ENCODE measurements around the gene HAS3. TPM values are rescaled to one million over a fixed set of nuclear protein-coding genes. Genes with fewer than 3 reads are reported as not detected.

Gene HAS3
- total RNA-seq, 1 experiment from 2014 or later: 6.9 TPM

- POLR2A ChIA-PET: interaction anchor here (0.6 kb wide), 1 partner anchor 26 kb away, joined by 3 read pairs; no protein-coding TSS in a partner anchor
Observed at GRCh38 chr16:69064124-69064763, 41.2 kb upstream of the HAS3 start.

GRCh38 chr16:69064764-69065313 lies 40.6 kb upstream of the HAS3 start:
- Histone ChIP-seq H3K4me1 (ENCODE audit: control insufficient read depth, insufficient read depth, low read length) (peaks cover 5% of the 10 kb centered on the region; the same call in 1 of the 2 replicates), H3K4me3 (ENCODE audit: low read depth in 2 of 2, low read length in 2 of 2) (no peak overlapping the region), H3K9me3 (ENCODE audit: control insufficient read depth, insufficient read depth, low read depth, low read length) (no peaks in the 10 kb centered on the region), H3K36me3 (ENCODE audit: control insufficient read depth, insufficient read depth, low read length) (no peaks in the 10 kb centered on the region), H3K27ac (ENCODE audit: low read length) (no peak overlapping the region), H3K27me3 (ENCODE audit: control insufficient read depth, insufficient read depth, low read length) (no peaks in the 10 kb centered on the region)
- intact Hi-C loops (cut with micrococcal nuclease; ENCODE audit: unreplicated experiment) (no loop called here), in situ Hi-C loops (cut with HindIII; ENCODE audit: low pct_unique_long_range_greater_than_20kb, low sequenced_read_pairs) (no loop called here)
- peak; percentile 58 for ATAC-seq
- BruUV-seq (replicated peaks): no TSS peak
- POLR2A ChIA-PET: no interaction called here
- no peak for DNase-seq (ENCODE audit: low read depth, low spot score)
- CTCF ChIA-PET: no interaction called here
- TF ChIP-seq, protein P1, sequence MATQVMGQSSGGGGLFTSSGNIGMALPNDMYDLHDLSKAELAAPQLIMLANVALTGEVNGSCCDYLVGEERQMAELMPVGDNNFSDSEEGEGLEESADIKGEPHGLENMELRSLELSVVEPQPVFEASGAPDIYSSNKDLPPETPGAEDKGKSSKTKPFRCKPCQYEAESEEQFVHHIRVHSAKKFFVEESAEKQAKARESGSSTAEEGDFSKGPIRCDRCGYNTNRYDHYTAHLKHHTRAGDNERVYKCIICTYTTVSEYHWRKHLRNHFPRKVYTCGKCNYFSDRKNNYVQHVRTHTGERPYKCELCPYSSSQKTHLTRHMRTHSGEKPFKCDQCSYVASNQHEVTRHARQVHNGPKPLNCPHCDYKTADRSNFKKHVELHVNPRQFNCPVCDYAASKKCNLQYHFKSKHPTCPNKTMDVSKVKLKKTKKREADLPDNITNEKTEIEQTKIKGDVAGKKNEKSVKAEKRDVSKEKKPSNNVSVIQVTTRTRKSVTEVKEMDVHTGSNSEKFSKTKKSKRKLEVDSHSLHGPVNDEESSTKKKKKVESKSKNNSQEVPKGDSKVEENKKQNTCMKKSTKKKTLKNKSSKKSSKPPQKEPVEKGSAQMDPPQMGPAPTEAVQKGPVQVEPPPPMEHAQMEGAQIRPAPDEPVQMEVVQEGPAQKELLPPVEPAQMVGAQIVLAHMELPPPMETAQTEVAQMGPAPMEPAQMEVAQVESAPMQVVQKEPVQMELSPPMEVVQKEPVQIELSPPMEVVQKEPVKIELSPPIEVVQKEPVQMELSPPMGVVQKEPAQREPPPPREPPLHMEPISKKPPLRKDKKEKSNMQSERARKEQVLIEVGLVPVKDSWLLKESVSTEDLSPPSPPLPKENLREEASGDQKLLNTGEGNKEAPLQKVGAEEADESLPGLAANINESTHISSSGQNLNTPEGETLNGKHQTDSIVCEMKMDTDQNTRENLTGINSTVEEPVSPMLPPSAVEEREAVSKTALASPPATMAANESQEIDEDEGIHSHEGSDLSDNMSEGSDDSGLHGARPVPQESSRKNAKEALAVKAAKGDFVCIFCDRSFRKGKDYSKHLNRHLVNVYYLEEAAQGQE (IDR thresholded peaks at IDR 0.05; ENCODE audit: insufficient read depth in 1 of 2, low read depth in 2 of 2, low read length in 1 of 2): no peak
- TF ChIP-seq SIN3A (IDR thresholded peaks at IDR 0.05; ENCODE audit: borderline replicate concordance, insufficient read depth, low read depth, low read length) (no peak), POLR2AphosphoS5 (IDR thresholded peaks at IDR 0.05; ENCODE audit: low read depth, low read length) (no peak), TCF7L2 (IDR thresholded peaks at IDR 0.05; ENCODE audit: low read depth, low read length) (no peak)
- TF ChIP-seq, protein P2, sequence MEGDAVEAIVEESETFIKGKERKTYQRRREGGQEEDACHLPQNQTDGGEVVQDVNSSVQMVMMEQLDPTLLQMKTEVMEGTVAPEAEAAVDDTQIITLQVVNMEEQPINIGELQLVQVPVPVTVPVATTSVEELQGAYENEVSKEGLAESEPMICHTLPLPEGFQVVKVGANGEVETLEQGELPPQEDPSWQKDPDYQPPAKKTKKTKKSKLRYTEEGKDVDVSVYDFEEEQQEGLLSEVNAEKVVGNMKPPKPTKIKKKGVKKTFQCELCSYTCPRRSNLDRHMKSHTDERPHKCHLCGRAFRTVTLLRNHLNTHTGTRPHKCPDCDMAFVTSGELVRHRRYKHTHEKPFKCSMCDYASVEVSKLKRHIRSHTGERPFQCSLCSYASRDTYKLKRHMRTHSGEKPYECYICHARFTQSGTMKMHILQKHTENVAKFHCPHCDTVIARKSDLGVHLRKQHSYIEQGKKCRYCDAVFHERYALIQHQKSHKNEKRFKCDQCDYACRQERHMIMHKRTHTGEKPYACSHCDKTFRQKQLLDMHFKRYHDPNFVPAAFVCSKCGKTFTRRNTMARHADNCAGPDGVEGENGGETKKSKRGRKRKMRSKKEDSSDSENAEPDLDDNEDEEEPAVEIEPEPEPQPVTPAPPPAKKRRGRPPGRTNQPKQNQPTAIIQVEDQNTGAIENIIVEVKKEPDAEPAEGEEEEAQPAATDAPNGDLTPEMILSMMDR (IDR thresholded peaks at IDR 0.05): no peak

More at GRCh38 chr16:69064124-69064763, 41.2 kb upstream of the HAS3 start:
- Histone ChIP-seq H3K27ac (ENCODE audit: low read length) (no peak overlapping the region), H3K36me3 (ENCODE audit: control insufficient read depth, insufficient read depth, low read length) (no peaks in the 10 kb centered on the region), H3K9me3 (ENCODE audit: control insufficient read depth, insufficient read depth, low read depth, low read length) (no peaks in the 10 kb centered on the region), H3K4me1 (ENCODE audit: control insufficient read depth, insufficient read depth, low read length) (peaks cover 5% of the 10 kb centered on the region; the same call in 1 of the 2 replicates), H3K27me3 (ENCODE audit: control insufficient read depth, insufficient read depth, low read length) (no peaks in the 10 kb centered on the region), H3K4me3 (ENCODE audit: low read depth in 2 of 2, low read length in 2 of 2) (no peak overlapping the region)
- TF ChIP-seq SIN3A (IDR thresholded peaks at IDR 0.05; ENCODE audit: borderline replicate concordance, insufficient read depth, low read depth, low read length): no peak
- TF ChIP-seq, protein P2 (IDR thresholded peaks at IDR 0.05): no peak
- BruUV-seq (replicated peaks): no TSS peak
- peak; percentile 51 for DNase-seq (ENCODE audit: low read depth, low spot score)
- in situ Hi-C loops (cut with HindIII; ENCODE audit: low pct_unique_long_range_greater_than_20kb, low sequenced_read_pairs) (no loop called here), intact Hi-C loops (cut with micrococcal nuclease; ENCODE audit: unreplicated experiment) (no loop called here)
- CTCF ChIA-PET: no interaction called here
- ATAC-seq: peak; percentile 92
